Transverse colon (tissue), 4 donors: ENCODE measurements around the gene LGALS16.

Experiments used
- POLR2AphosphoS5 ChIP-seq, 3 donors: sonication (generic); formaldehyde crosslinking; IDR thresholded peaks; one replicate each; pipeline ENCODE4 v1.6.1; 2016; ENCODE audit warnings: antibody characterized with exemption in 3 of 3
- TF ChIP-seq, protein P1 (sequence below), 5 experiments: fragments of 200-600 bp in 3 of 5; fragments of 450-650 bp in 2 of 5; sonication (generic) in 3 of 5; IDR thresholded peaks; 1 replicate in 2 of 5; 2 replicates in 3 of 5; pipeline ENCODE4 v1.5.1; 2016 to 2017; ENCODE audit warnings: antibody characterized with exemption in 5 of 5, inconsistent platforms in 3 of 5, mild to moderate bottlenecking in 2 of 5, moderate library complexity in 1 of 5

DNA sequence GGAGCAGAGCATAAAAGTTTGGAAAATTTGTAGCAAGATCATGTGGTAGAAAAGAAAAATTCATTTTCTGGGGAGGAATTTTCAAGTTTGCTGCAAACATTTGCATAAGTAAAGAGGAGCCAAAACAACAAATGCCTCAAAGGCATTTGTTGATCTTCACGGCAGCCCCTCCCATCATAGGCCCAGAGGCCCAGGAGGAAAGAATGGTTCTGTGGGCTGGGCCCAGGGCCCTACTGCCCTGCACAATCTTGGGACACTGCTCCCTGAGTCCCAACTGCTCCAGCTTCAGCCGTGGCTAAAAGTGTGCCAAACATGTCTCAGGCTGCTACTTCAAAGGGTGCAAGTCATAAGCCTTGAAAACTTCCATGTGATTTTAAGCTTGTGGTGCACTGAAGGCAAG lies 42.1 kb upstream of the LGALS16 start:
- no peak for TF ChIP-seq POLR2AphosphoS5 (IDR thresholded peaks at IDR 0.05)
- TF ChIP-seq, protein P1, sequence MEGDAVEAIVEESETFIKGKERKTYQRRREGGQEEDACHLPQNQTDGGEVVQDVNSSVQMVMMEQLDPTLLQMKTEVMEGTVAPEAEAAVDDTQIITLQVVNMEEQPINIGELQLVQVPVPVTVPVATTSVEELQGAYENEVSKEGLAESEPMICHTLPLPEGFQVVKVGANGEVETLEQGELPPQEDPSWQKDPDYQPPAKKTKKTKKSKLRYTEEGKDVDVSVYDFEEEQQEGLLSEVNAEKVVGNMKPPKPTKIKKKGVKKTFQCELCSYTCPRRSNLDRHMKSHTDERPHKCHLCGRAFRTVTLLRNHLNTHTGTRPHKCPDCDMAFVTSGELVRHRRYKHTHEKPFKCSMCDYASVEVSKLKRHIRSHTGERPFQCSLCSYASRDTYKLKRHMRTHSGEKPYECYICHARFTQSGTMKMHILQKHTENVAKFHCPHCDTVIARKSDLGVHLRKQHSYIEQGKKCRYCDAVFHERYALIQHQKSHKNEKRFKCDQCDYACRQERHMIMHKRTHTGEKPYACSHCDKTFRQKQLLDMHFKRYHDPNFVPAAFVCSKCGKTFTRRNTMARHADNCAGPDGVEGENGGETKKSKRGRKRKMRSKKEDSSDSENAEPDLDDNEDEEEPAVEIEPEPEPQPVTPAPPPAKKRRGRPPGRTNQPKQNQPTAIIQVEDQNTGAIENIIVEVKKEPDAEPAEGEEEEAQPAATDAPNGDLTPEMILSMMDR (IDR thresholded peaks at IDR 0.05) = no peak
